ENCODE data around the gene CACNG4. TPM values are rescaled to one million over a fixed set of nuclear protein-coding genes. Genes with fewer than 3 reads are reported as not detected.
"Not testable (repeated sequence)": the region's sequence is repeated elsewhere in the genome, so short reads cannot be mapped to it uniquely, and the experiment has no call there.

The CACNG4 gene
- total RNA-seq, 1 donor from 2014 or later: 0.10 TPM

- no peak for ATAC-seq
- no peak for DNase-seq (ENCODE audit: low spot score)
Measured at GRCh38 chr17:66960613-66961012, 3.9 kb upstream of the CACNG4 start.

- no peak for DNase-seq (ENCODE audit: low spot score)
- peak; percentile 7 for ATAC-seq
Measured at GRCh38 chr17:66963521-66963908, 992 bp upstream of the CACNG4 start.

GRCh38 chr17:66964930-66965800 is 658 bp downstream of the CACNG4 start:
- DNase-seq (ENCODE audit: low spot score) (no peak), ATAC-seq (peak; percentile 52)

DNA sequence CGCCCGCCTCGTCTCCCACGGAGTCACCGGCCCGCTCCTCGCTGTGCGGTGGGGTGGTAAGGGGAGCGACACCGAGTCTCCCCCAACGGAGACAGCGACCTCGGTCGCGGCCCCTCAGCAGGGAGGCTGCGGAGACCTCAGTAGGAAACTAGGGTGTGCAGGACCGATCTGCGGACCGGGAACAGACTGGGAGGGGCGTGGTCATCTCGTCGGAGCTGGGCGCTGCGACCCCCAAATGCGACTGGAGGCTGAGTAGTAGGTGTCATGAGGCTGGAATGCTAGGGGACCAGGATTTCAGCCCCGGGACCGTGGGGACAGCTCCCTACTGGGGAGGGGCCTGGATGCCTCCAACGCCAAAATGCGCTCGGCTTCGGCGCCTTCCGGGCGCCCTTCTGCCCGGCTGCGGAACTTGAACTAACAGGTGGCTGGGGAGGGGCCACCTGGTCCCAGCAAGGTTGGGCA is 1.3 kb downstream of the CACNG4 start:
- DNase-seq (ENCODE audit: low spot score) (no peak), ATAC-seq (peak; percentile 38)

DNA sequence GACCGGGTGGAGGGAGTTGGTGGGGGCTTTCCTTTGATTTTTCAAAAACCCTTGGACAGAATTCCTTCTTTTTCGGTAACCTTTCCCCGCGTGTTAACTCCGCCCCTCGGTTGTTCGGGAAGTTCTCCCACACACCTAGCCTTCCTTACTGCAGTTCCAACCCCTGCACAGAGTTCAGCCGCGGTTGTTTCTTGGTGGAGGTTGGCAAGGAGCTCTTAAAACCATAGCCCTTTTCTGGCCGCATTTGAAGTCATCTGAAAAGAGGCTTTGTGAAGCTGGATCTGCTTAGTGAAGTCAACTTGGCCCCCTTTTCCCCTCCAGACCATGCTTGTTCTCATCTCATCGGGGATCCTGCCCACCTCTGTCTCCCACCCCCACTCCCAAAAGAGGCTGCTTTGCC is 1.8 kb downstream of the CACNG4 start:
- no peak for ATAC-seq
- no peak for DNase-seq (ENCODE audit: low spot score)

GRCh38 chr17:66966704-66967418 is 2.4 kb downstream of the CACNG4 start:
- no peak for DNase-seq (ENCODE audit: low spot score)
- ATAC-seq: no peak

DNA sequence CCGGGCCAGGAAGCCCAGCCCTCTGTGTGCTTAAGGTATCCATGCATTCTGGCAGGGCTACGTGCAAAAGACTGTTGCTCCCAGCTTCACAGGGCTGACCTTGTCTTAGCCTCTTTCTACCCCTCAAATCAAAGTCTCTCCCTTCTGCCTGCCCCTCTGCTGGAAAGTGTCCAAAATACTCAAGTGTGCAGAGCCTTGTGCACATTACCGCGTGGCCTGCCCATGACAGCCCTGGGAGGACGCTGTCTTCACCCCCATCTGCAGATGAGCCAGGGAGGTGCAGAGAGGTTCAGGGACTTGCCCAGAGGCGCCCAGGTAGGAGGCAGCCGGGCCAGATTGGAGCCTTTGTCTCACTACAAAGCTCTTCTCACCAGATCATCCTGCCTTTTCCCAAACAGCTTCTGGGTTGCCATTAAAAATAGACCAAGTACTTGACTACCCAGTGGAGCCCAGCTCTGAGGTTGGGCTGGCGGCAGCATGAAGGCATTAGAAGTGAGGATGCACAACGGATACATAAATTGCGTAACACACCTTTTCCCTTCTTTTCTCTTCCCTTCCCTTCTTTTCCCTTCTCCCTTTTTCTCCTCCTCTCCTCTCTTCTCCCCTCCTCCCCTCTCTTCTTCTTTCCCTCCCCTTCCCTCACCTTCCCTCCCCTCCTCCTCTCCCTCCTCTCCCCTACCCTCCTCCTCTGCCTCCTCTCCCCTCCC is 3.5 kb downstream of the CACNG4 start:
- no peak for DNase-seq (ENCODE audit: low spot score)
- ATAC-seq: no peak

GRCh38 chr17:66968916-66969315 is 4.4 kb downstream of the CACNG4 start:
- DNase-seq (ENCODE audit: low spot score) (no peak), ATAC-seq (no peak)

DNA sequence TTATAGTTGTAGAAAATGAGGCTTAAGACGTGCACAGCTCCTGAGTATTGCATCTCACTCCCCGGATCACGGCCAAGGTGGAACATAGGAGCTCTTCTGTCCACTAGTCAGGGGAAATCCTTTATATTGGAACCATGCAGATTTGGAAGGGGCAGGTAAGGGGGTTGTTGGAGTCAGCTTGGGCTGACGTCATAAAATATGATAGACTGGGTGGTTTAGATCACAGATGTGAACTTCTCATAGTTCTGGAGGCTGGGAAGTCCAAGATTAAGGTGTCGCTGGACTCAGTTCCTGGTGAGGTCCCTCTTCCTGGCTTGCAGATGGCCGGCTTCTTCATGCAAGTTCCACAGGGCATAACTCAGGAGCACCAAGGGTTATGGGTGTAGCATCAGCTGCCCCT is 5.6 kb downstream of the CACNG4 start:
- ATAC-seq: no peak

DNA sequence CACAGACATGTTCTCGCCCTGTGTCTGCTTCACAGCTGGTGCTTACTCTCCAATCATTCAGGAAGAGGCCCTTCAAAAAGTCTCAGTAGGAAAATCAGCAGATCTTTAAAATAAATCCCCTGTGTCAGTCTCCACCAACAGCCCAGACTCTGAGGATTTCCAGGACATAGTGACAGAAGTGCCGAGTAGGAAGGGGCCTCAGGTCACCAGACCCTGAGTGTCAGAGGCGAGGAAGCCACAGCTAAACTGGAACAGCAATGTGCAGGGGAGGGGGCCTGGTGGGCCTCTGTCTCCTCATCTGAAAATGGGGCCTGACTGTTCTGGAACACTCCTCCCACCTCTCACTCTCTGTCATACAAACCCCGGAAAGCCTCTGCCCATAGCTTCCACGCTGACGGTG is 6.3 kb downstream of the CACNG4 start:
- DNase-seq (ENCODE audit: low spot score) (no peak), ATAC-seq (no peak)

More for the DNA sequence above, 5.6 kb downstream of the CACNG4 start:
- no peak for DNase-seq (ENCODE audit: low spot score)

- no peak for DNase-seq (ENCODE audit: low spot score)
- ATAC-seq: no peak
Measured at GRCh38 chr17:66971264-66971663, 6.8 kb downstream of the CACNG4 start.

- no peak for DNase-seq (ENCODE audit: low spot score)
- ATAC-seq: no peak
Measured at GRCh38 chr17:66971730-66972441, 7.4 kb downstream of the CACNG4 start.

GRCh38 chr17:66972442-66972830 is 7.9 kb downstream of the CACNG4 start:
- DNase-seq (ENCODE audit: low spot score); ATAC-seq: not testable (repeated sequence)

DNA sequence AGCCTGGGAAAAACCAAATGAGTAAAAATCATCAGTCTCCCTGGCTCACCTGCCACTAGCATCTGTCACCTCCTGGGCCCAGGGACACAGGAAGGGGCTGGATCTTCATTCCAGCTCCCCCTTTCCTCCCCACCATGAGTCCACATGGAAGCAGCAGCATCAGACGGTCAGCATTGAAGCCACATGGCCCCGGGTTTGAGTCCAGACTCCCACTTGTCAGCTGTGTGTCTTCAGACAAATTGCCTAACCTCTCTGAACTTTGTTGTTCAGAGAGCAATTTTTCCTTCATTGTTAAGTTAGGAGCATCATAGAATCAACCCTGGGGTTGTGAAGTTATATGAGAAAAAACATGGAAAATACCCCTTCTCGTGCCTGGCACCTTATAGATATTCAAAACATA is 10.7 kb downstream of the CACNG4 start:
- ATAC-seq (no peak), DNase-seq (ENCODE audit: low spot score) (no peak)

DNA sequence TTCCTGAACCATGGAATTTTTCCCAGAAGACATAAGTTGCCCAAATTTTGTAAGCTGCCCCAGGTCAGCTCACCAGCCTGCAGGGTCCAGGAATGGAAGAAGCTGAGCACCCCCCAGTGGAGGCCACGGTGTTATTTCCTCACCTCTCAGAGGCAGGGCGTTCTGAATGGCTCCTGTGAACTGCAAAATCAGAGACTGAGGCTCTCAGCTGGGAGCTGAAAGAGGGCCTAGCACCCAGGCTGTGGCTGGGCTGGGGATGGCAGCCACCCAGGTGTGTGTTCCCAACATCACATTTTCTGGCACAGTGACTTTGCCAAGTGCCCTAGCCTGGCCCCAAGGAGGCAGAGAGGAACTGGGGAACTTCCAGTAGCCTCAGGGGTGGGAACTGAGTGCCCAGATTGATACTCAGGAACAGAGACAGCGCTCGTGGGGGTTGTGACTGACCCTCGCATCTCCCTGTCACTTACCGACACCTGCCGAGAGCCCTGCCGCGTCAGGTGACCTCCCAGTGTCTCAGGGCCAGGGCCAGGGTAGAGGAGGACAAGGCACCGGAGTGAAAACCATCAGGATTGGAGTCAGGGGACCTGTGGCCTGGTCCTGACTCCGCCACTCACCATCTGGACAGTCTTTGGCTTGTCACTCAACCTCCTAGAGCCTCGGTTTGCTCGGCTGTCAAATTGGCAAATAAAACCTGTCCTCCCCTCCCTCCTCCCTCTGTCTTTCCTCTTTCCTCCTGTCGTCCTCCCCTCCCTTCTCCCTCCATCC is 11.3 kb downstream of the CACNG4 start:
- ATAC-seq (peak; percentile 59), DNase-seq (ENCODE audit: low spot score) (no peak)

DNA sequence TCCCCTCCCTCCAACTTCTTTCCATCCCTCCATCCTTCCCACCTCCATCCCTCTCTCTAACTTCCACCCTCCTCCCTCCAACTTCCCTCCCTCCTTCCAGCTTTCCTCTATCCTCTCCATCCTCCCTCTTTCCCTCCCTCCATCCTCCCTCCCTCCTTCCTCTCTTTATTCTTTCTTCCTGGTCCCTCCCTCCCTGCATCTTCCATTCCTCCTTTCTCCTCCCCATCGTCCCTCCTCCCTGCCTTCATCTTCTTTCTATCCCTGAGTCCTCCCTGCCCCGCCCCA is 11.8 kb downstream of the CACNG4 start:
- no peak for DNase-seq (ENCODE audit: low spot score)
- ATAC-seq: no peak

GRCh38 chr17:66976781-66977201 is 12.3 kb downstream of the CACNG4 start:
- ATAC-seq (no peak), DNase-seq (ENCODE audit: low spot score) (no peak)

DNA sequence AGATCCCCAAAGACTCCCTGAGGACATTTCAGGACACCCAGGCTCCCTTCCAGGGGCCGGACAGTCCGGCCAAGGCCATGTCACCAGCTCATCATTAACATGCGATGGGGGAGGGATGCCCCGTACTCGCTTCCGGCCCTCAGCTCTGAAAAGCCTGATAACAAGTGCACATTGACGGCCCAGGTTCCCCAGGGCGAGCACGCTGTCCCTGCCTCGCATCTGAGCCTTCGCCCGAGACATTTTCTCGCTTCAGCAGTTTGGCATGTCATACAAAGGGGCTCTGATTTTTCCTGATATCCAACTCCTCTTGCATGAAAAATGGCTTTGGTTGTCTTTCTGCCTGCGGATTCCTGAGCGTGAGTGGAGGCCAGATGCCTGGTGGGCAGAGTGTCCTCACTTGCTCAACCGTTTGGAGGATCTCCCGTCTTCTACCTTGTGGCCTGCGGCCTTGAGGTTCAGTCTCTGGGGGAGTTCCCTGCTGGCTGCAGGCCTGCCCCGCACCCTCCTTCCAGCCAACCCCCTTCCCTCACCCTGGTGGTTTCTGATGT is 14.1 kb downstream of the CACNG4 start:
- DNase-seq (ENCODE audit: low spot score) (peak; percentile 58), ATAC-seq (peak; percentile 83)

DNA sequence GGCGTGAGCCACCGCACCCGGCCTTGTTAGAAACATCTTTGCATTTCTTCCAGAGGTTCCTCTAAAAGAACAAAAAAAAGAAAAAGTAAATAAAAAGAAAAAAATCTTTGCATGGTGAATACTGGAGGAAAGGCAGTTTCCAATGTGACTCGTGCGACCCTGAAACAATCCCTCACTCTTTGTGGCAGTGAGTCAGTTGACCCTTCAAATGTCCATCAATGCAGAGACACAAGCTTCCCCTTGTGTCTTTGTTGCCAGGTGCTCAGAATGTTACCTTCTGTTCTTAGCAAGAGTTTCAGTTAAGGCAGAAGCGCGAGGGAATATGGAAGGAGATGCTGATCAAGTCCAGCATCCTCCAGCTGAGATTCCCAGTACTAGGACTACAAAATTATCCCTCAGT is 16.4 kb downstream of the CACNG4 start:
- DNase-seq (ENCODE audit: low spot score) (no peak), ATAC-seq (no peak)

- no peak for DNase-seq (ENCODE audit: low spot score)
Measured at GRCh38 chr17:66981983-66982508, 17.5 kb downstream of the CACNG4 start.

More at GRCh38 chr17:66981983-66982508, 17.5 kb downstream of the CACNG4 start:
- no peak for ATAC-seq

Measured in left lobe of liver (tissue), 2 donors.